HepG2 (cell line): ENCODE measurements around the gene IL18R1. TPM values are rescaled to one million over a fixed set of nuclear protein-coding genes. Genes with fewer than 3 reads are reported as not detected.
A peak's percentile ranks its signal among the peaks of the same experiment; 100 is the strongest.

Experiments
- ARNT ChIP-seq: fragments of 450-650 bp; IDR thresholded peaks from 2 replicates; pipeline ENCODE4 v1.6.1; 2017
- CEBPG ChIP-seq: IDR thresholded peaks from 2 replicates; pipeline ENCODE4 v1.6.1; 2016
- EP300 ChIP-seq, 3 experiments: sonication (generic) in 1 of 3; formaldehyde crosslinking in 1 of 3; IDR thresholded peaks; 2 replicates each; pipeline versions ENCODE4 v1.5.1 to v1.6.1; 2011 to 2020; ENCODE audit warnings: low read depth in 2 of 3, low read length in 2 of 3, borderline replicate concordance in 1 of 3, improper control_type of control experiment in 1 of 3, mild to moderate bottlenecking in 1 of 3, missing genetic modification reagents in 1 of 3, moderate library complexity in 1 of 3
- HDAC2 ChIP-seq: sonication (generic); formaldehyde crosslinking; IDR thresholded peaks from 2 replicates; pipeline ENCODE4 v1.4.0; 2020; ENCODE audit warnings: missing genetic modification reagents
- HES4 ChIP-seq: sonication (generic); formaldehyde crosslinking; IDR thresholded peaks from 2 replicates; pipeline ENCODE4 v1.9.0; 2021; ENCODE audit warnings: mild to moderate bottlenecking, missing genetic modification reagents, borderline replicate concordance
- HIC2 ChIP-seq: sonication (generic); formaldehyde crosslinking; IDR thresholded peaks from 2 replicates; pipeline ENCODE4 v1.9.0; 2022; ENCODE audit warnings: low read depth, missing genetic modification reagents
- KDM1A ChIP-seq: IDR thresholded peaks from 2 replicates; pipeline ENCODE4 v1.6.1; 2016; ENCODE audit warnings: missing compliant biosample characterization
- KDM4B ChIP-seq: sonication (generic); formaldehyde crosslinking; IDR thresholded peaks from 2 replicates; pipeline ENCODE4 v1.4.0; 2020; ENCODE audit warnings: missing genetic modification reagents
- MAFK ChIP-seq, 2 experiments: IDR thresholded peaks in 1 of 2; conservative IDR thresholded peaks in 1 of 2; 2 replicates each; pipeline ENCODE4 v1.6.1; 2011; ENCODE audit warnings: improper control_type of control experiment in 2 of 2, low read length in 2 of 2
- NFKBIZ ChIP-seq: IDR thresholded peaks from 2 replicates; pipeline ENCODE4 v1.6.1; 2018; ENCODE audit warnings: missing genetic modification reagents, missing compliant biosample characterization
- NFYC ChIP-seq: IDR thresholded peaks from 2 replicates; pipeline ENCODE4 v1.6.1; 2016; ENCODE audit warnings: missing genetic modification reagents, missing compliant biosample characterization
- ONECUT2 ChIP-seq: sonication (generic); formaldehyde crosslinking; IDR thresholded peaks from 2 replicates; pipeline ENCODE4 v1.4.0; 2020; ENCODE audit warnings: missing genetic modification reagents
- POLR2AphosphoS5 ChIP-seq: IDR thresholded peaks from 2 replicates; pipeline ENCODE4 v1.6.1; 2012; ENCODE audit warnings: low read depth, low read length
- RCOR2 ChIP-seq: IDR thresholded peaks from 2 replicates; pipeline ENCODE4 v1.6.1; 2016; ENCODE audit warnings: missing biosample characterization, missing genetic modification reagents
- TARDBP ChIP-seq: sonication (generic); formaldehyde crosslinking; IDR thresholded peaks from 2 replicates; pipeline ENCODE4 v1.8.0; 2022; ENCODE audit warnings: mild to moderate bottlenecking, missing genetic modification reagents
- TEF ChIP-seq: sonication (generic); formaldehyde crosslinking; IDR thresholded peaks from 2 replicates; pipeline ENCODE4 v1.5.0; 2020; ENCODE audit warnings: missing genetic modification reagents
- THAP11 ChIP-seq: IDR thresholded peaks from 2 replicates; pipeline ENCODE4 v1.6.1; 2016; ENCODE audit warnings: missing biosample characterization, missing genetic modification reagents
- ZNF124 ChIP-seq: sonication (generic); formaldehyde crosslinking; IDR thresholded peaks from 2 replicates; pipeline ENCODE4 v1.4.0; 2020; ENCODE audit warnings: missing genetic modification reagents
- ZNF225 ChIP-seq: sonication (generic); formaldehyde crosslinking; IDR thresholded peaks from 2 replicates; pipeline ENCODE4 v1.4.0; 2020; ENCODE audit warnings: mild to moderate bottlenecking, missing genetic modification reagents
- ZNF260 ChIP-seq: sonication (generic); formaldehyde crosslinking; IDR thresholded peaks from 2 replicates; pipeline ENCODE4 v1.4.0; 2020; ENCODE audit warnings: missing genetic modification reagents, low read depth, mild to moderate bottlenecking, borderline replicate concordance
- ZNF331 ChIP-seq: sonication (generic); formaldehyde crosslinking; IDR thresholded peaks from 2 replicates; pipeline ENCODE4 v1.4.0; 2020; ENCODE audit warnings: missing genetic modification reagents
- ZNF335 ChIP-seq: sonication (generic); formaldehyde crosslinking; IDR thresholded peaks from 2 replicates; pipeline ENCODE4 v1.4.0; 2020; ENCODE audit warnings: missing genetic modification reagents
- ZNF652 ChIP-seq: IDR thresholded peaks from 2 replicates; pipeline ENCODE4 v1.6.1; 2016; ENCODE audit warnings: low read depth, borderline replicate concordance
- ZNF691 ChIP-seq: sonication (generic); formaldehyde crosslinking; IDR thresholded peaks from 2 replicates; pipeline ENCODE4 v1.4.0; 2020; ENCODE audit warnings: missing genetic modification reagents, low read depth, mild to moderate bottlenecking, borderline replicate concordance
- ZNF746 ChIP-seq: sonication (generic); formaldehyde crosslinking; IDR thresholded peaks from 2 replicates; pipeline ENCODE4 v1.8.0; 2022; ENCODE audit warnings: mild to moderate bottlenecking, missing genetic modification reagents
- ZNF749 ChIP-seq: sonication (generic); formaldehyde crosslinking; IDR thresholded peaks from 2 replicates; pipeline ENCODE4 v1.8.0; 2022; ENCODE audit warnings: mild to moderate bottlenecking, missing genetic modification reagents, moderate library complexity, borderline replicate concordance
- ZNF792 ChIP-seq: IDR thresholded peaks from 2 replicates; pipeline ENCODE4 v1.6.1; 2016
- ZNF883 ChIP-seq: sonication (generic); formaldehyde crosslinking; IDR thresholded peaks from 2 replicates; pipeline ENCODE4 v1.5.1; 2020; ENCODE audit warnings: mild to moderate bottlenecking, missing genetic modification reagents; ENCODE audit errors: not compliant biosample characterization
- polyA plus RNA-seq, 8 experiments: library from polyadenylated mRNA; depleted of rRNA in 3 of 8; stranded (reverse) in 7 of 8; unstranded in 1 of 8; fragments of >200 nt; fragmentation: Illumina TruSeq in 4 of 8; extraction: Trizol in 4 of 8; gene quantifications; 2 replicates each; pipeline versions ENCODE4 v1.2.1 to v1.2.3, GENCODE V29; 2011 to 2016; ENCODE audit warnings: low read depth in 4 of 8, missing spikeins in 1 of 8, mixed read lengths in 1 of 8; ENCODE audit not compliant: insufficient read depth in 1 of 8
- total RNA-seq, 5 experiments: library from RNA; depleted of rRNA; stranded (reverse); fragments of >200 nt; fragmentation: Illumina TruSeq; extraction: Trizol; gene quantifications; 2 replicates each; pipeline ENCODE4 v1.2.3, GENCODE V29; 2016; ENCODE audit warnings: low read depth in 1 of 5

IL18R1 gene
- total and polyA plus RNA-seq, 2 of the 13 experiments (the other 11 are each of a cell fraction or from before 2014, with no cell fraction given): 0.01 to 0.04 TPM

GRCh38 chr2:102355526-102356380 is at the start of gene IL18R1 (continued):
- TF ChIP-seq TEF (CRISPR knock-in tag) (no peak), ZNF124 (CRISPR knock-in tag) (0 out of 2 replicates have a peak, but pooled peaks have one; percentile 71), ZNF260 (CRISPR knock-in tag) (no peak), ZNF792 (no peak), MAFK (conservative IDR thresholded peaks at IDR 0.05 in 1 of 2, IDR thresholded peaks at IDR 0.05 in 1 of 2; ENCODE audit: low read length in 2 of 2) (no peak), KDM1A (CRISPR knock-in tag) (peak; percentile 64; the same call in 1 of the 2 replicates), THAP11 (CRISPR knock-in tag) (peak; percentile 60; the same call in 1 of the 2 replicates), ARNT (no peak), ZNF746 (CRISPR knock-in tag) (no peak), NFYC (CRISPR knock-in tag) (no peak), ZNF331 (CRISPR knock-in tag) (peak; percentile 79), CEBPG (no peak), RCOR2 (CRISPR knock-in tag) (no peak), ZNF691 (CRISPR knock-in tag) (peak; percentile 53; the same call in 1 of the 2 replicates), ZNF335 (CRISPR knock-in tag) (no peak), ONECUT2 (CRISPR knock-in tag) (no peak), HDAC2 (CRISPR knock-in tag) (peak; percentile 62), ZNF225 (peak; percentile 71; the same call in 1 of the 2 replicates), KDM4B (CRISPR knock-in tag) (peak; percentile 57; the same call in 1 of the 2 replicates), NFKBIZ (CRISPR knock-in tag) (no peak), ZNF652 (no peak), TARDBP (peak; percentile 59; the same call in 1 of the 2 replicates), POLR2AphosphoS5 (no peak), ZNF883 (peak; percentile 66), HES4 (CRISPR knock-in tag) (no peak), ZNF749 (no peak), EP300 (IDR thresholded peaks at IDR 0.05; ENCODE audit: low read depth in 2 of 2, low read length in 2 of 2) (no peak), EP300 (CRISPR knock-in tag; IDR thresholded peaks at IDR 0.05; ENCODE audit: borderline replicate concordance) (0 out of 2 replicates have a peak, but pooled peaks have one; percentile 40), HIC2 (peak; percentile 28; the same call in 1 of the 2 replicates)
